ENCODE data around the gene NUFIP2. TPM values are rescaled to one million over a fixed set of nuclear protein-coding genes. Genes with fewer than 3 reads are reported as not detected.
"Not testable (repeated sequence)": the region's sequence is repeated elsewhere in the genome, so short reads cannot be mapped to it uniquely, and the experiment has no call there.

Gene NUFIP2
- total and polyA plus RNA-seq, 3 experiments from 2014 or later: 14.7 to 73.5 (median 71.4) TPM

DNA sequence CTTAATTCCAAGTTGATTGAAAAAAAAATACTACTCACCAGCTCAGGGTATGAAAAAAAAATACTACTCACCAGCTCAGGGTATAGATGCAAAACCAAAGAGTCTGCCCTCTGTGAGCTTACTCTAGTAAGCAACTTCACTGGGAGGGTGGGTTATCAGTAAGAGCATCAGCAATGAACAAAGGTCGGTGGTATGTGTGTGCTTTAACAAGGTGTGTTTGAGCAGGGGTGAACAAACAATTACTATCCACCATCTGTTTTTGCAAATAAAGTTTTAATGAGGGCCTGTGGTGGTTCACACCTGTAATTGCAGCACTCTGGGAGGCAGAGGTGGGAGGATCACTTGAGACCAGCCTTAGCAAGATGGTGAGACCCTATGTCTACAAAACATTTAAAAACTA is 20.0 kb downstream of the NUFIP2 start:
- H3K4me3 Mint-ChIP-seq: peak overlapping the region in 2 of 7 donors; percentile 20 to 52
- no peaks in the 10 kb centered on the region for H3K27me3 ChIP-seq (ENCODE audit: insufficient read depth, low read length, poor library complexity, severe bottlenecking)
- CTCF ChIA-PET: interaction anchor here (0.7 to 0.9 kb wide), 2 partner anchors 17 to 18 kb away, joined by 3 to 5 read pairs; no protein-coding TSS in a partner anchor
- H3K27ac ChIP-seq (ENCODE audit: low read depth, low read length): no peak overlapping the region
- POLR2A ChIA-PET: no interaction called here
- H3K4me1 ChIP-seq (ENCODE audit: insufficient read depth, low read length): peaks cover 44% of the 10 kb centered on the region
- H3K27me3 Mint-ChIP-seq: no peaks in the 10 kb centered on the region
- DNase-seq: no peak
- H3K27ac Mint-ChIP-seq: peak overlapping the region in 7 of 8 donors; percentile 31 to 90 (median 66)
- H3K36me3 ChIP-seq (ENCODE audit: insufficient read depth, low read length): peaks cover 20% of the 10 kb centered on the region
- H3K36me3 Mint-ChIP-seq: peaks cover 16 to 73% (median 30%) of the 10 kb centered on the region in 3 donors
- no peak overlapping the region for H3K4me3 ChIP-seq (ENCODE audit: low read length)
- H3K4me1 Mint-ChIP-seq: peaks cover 52 to 85% (median 73%) of the 10 kb centered on the region in 3 donors
- peaks cover 6% of the 10 kb centered on the region for H3K9me3 ChIP-seq (ENCODE audit: low read length)
- peaks cover 0 to 11% (median 6%) of the 10 kb centered on the region in 5 donors for H3K9me3 Mint-ChIP-seq

DNA sequence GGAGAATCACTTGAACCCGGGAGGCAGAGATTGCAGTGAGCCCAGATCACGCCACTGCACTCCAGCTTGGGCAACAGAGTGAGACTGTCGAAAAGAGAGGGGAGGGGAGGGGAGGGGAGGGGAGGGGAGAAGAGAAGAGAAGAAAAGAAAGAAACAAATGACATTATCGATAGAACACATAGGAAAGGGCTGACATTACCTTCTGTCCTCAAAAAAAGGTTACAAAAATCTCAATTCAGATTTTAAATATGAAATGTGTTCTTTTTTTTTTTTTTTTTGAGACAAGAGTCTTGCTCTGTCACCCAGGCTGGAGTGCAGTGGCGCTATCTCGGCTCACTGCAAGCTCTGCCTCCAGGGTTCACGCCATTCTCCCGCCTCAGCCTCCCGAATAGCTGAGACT is 22.0 kb downstream of the NUFIP2 start:
- not testable (repeated sequence) for H3K4me3 Mint-ChIP-seq; H3K27ac ChIP-seq (ENCODE audit: low read depth, low read length); H3K27me3 ChIP-seq (ENCODE audit: insufficient read depth, low read length, poor library complexity, severe bottlenecking); H3K9me3 ChIP-seq (ENCODE audit: low read length); DNase-seq; H3K4me3 ChIP-seq (ENCODE audit: low read length); H3K9me3 Mint-ChIP-seq; H3K27me3 Mint-ChIP-seq; H3K36me3 ChIP-seq (ENCODE audit: insufficient read depth, low read length)
- ChIA-PET CTCF (interaction anchor here (0.9 kb wide), 1 partner anchor 98 kb away, joined by 3 read pairs; no protein-coding TSS in a partner anchor), POLR2A (interaction anchor here (0.7 kb wide), 1 partner anchor 603 kb away, joined by 4 read pairs; no protein-coding TSS in a partner anchor)
- Mint-ChIP-seq H3K27ac (peak overlapping the region in 1 of 8 donors; percentile 54), H3K36me3 (peaks cover 10 to 70% (median 12%) of the 10 kb centered on the region in 3 donors), H3K4me1 (peaks cover 40 to 73% (median 58%) of the 10 kb centered on the region in 3 donors)
- peaks cover 33% of the 10 kb centered on the region for H3K4me1 ChIP-seq (ENCODE audit: insufficient read depth, low read length)

DNA sequence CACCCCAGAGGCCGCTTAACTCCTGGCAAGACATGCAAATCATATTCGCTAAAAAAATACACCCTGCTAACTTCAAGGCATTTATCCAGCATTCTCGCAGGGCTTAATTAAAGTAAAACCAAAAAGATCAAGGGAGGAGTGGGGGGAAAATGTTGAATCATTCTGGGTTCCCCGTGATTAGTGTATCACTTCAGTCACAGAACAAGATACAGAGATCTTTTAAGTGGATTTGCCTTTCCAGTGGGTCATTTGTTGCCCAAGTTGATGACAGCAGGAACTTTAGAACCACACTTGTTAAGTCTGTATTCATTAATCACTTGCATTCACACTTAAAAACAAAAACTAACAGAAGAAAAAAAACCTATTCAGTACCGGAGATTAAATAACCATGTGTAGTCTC is 30.0 kb downstream of the NUFIP2 start:
- Histone ChIP-seq H3K4me3 (ENCODE audit: low read length) (no peak overlapping the region), H3K4me1 (ENCODE audit: insufficient read depth, low read length) (peaks cover 5% of the 10 kb centered on the region), H3K27ac (ENCODE audit: low read depth, low read length) (no peak overlapping the region), H3K27me3 (ENCODE audit: insufficient read depth, low read length, poor library complexity, severe bottlenecking) (no peaks in the 10 kb centered on the region), H3K36me3 (ENCODE audit: insufficient read depth, low read length) (peaks cover 36% of the 10 kb centered on the region), H3K9me3 (ENCODE audit: low read length) (no peaks in the 10 kb centered on the region)
- no peak for DNase-seq
- peaks cover 0 to 82% (median 16%) of the 10 kb centered on the region in 3 donors for H3K36me3 Mint-ChIP-seq
- no peaks in the 10 kb centered on the region for H3K27me3 Mint-ChIP-seq
- H3K27ac Mint-ChIP-seq: peak overlapping the region in 5 of 8 donors; percentile 15 to 74 (median 19)
- H3K4me1 Mint-ChIP-seq: peaks cover 24 to 68% (median 57%) of the 10 kb centered on the region in 3 donors
- POLR2A ChIA-PET: no interaction called here
- H3K9me3 Mint-ChIP-seq: no peaks in the 10 kb centered on the region
- H3K4me3 Mint-ChIP-seq: no peak overlapping the region
- CTCF ChIA-PET: no interaction called here

DNA sequence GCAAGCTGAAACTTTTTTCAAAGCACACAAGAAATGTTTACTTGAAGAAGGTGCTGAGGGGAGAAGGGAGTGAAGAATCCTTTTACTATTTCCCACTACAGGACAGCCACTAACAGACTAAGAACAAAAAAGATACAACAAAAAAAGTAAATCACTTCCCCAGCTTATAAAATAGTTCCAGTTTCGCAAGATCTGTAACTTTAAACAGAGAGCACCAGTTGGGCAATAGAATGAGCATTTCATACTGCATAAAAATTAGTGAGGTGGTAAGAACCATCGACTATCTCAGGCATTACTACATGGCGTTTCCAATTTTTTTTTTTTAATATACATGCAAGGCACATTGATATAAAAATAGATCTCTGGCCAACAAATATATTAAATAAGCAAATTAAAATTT is 36.2 kb downstream of the NUFIP2 start:
- Histone ChIP-seq H3K9me3 (ENCODE audit: low read length) (no peaks in the 10 kb centered on the region), H3K27ac (ENCODE audit: low read depth, low read length) (no peak overlapping the region), H3K4me1 (ENCODE audit: insufficient read depth, low read length) (peaks cover 5% of the 10 kb centered on the region), H3K4me3 (ENCODE audit: low read length) (no peak overlapping the region), H3K36me3 (ENCODE audit: insufficient read depth, low read length) (peaks cover 18% of the 10 kb centered on the region), H3K27me3 (ENCODE audit: insufficient read depth, low read length, poor library complexity, severe bottlenecking) (no peaks in the 10 kb centered on the region)
- ChIA-PET CTCF (interaction anchor here (1.4 kb wide), 2 partner anchors 17 to 109 kb away, joined by 3 read pairs; no protein-coding TSS in a partner anchor), POLR2A (interaction anchor here (1.1 to 1.2 kb wide), 2 partner anchors 9 to 35 kb away, joined by 3 to 5 read pairs; no protein-coding TSS in a partner anchor)
- no peak for DNase-seq
- H3K4me3 Mint-ChIP-seq: no peak overlapping the region
- no peaks in the 10 kb centered on the region for H3K9me3 Mint-ChIP-seq
- H3K27ac Mint-ChIP-seq: peak overlapping the region in 7 of 8 donors; percentile 29 to 83 (median 43)
- H3K27me3 Mint-ChIP-seq: no peaks in the 10 kb centered on the region
- H3K36me3 Mint-ChIP-seq: peaks cover 0 to 72% (median 14%) of the 10 kb centered on the region in 3 donors
- H3K4me1 Mint-ChIP-seq: peaks cover 33 to 61% (median 57%) of the 10 kb centered on the region in 3 donors

- no peak for DNase-seq
- Mint-ChIP-seq H3K27ac (peak overlapping the region in 7 of 8 donors; percentile 4 to 79 (median 36)), H3K9me3 (no peaks in the 10 kb centered on the region), H3K36me3 (peaks cover 0 to 69% (median 13%) of the 10 kb centered on the region in 3 donors), H3K27me3 (no peaks in the 10 kb centered on the region), H3K4me1 (peaks cover 31 to 61% (median 49%) of the 10 kb centered on the region in 3 donors), H3K4me3 (no peak overlapping the region)
- Histone ChIP-seq H3K4me1 (ENCODE audit: insufficient read depth, low read length) (peaks cover 2% of the 10 kb centered on the region), H3K36me3 (ENCODE audit: insufficient read depth, low read length) (peaks cover 15% of the 10 kb centered on the region), H3K9me3 (ENCODE audit: low read length) (no peaks in the 10 kb centered on the region), H3K27me3 (ENCODE audit: insufficient read depth, low read length, poor library complexity, severe bottlenecking) (no peaks in the 10 kb centered on the region), H3K27ac (ENCODE audit: low read depth, low read length) (no peak overlapping the region), H3K4me3 (ENCODE audit: low read length) (no peak overlapping the region)
- CTCF ChIA-PET: interaction anchor here (0.8 to 1.5 kb wide), 3 partner anchors 9 to 26 kb away, joined by 3 to 4 read pairs (median 3); no protein-coding TSS in a partner anchor
- POLR2A ChIA-PET: interaction anchor here (1.2 to 1.6 kb wide), 2 partner anchors 9 to 37 kb away, joined by 3 to 7 read pairs; partner anchors contain the start of gene NUFIP2
Measured at GRCh38 chr17:29256735-29257466, 37.0 kb downstream of the NUFIP2 start.

DNA sequence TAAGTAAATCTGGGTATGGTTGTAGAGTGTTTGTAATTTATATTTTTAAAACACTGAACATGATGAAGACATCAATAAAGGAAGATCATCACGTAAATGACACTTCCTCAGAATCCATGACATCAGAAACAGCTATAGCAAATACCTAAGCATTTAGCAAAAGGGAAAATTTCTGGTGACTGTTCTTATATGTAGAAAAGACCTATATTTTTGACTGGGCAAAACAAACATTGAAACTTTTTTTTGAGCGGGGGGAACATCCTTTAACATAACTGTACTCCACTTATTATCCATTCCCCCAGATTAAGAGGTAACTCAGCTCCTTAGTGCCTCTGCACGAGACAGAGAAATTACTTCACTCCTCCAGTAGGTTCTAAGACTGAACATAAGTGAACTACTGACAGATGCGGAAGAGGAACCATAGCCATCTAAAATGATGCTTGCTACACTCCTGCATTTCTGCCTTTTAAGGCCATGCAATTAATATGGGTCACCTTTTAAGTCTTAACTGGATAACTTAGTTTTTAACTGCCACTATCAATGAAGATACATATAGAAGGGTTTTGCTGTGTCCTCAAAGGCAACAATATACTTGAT is 37.9 kb downstream of the NUFIP2 start:
- H3K27me3 ChIP-seq (ENCODE audit: insufficient read depth, low read length, poor library complexity, severe bottlenecking): no peaks in the 10 kb centered on the region
- no peaks in the 10 kb centered on the region for H3K4me1 ChIP-seq (ENCODE audit: insufficient read depth, low read length)
- Mint-ChIP-seq H3K36me3 (peaks cover 0 to 60% (median 10%) of the 10 kb centered on the region in 3 donors), H3K27ac (peak overlapping the region in 4 of 8 donors; percentile 7 to 71 (median 28)), H3K27me3 (no peaks in the 10 kb centered on the region), H3K4me3 (no peak overlapping the region), H3K9me3 (no peaks in the 10 kb centered on the region), H3K4me1 (peaks cover 26 to 52% (median 41%) of the 10 kb centered on the region in 3 donors)
- no peaks in the 10 kb centered on the region for H3K9me3 ChIP-seq (ENCODE audit: low read length)
- POLR2A ChIA-PET: interaction anchor here (1.6 kb wide), 1 partner anchor 38 kb away, joined by 7 read pairs; the partner anchor contains the start of gene NUFIP2
- no peak overlapping the region for H3K4me3 ChIP-seq (ENCODE audit: low read length)
- DNase-seq: no peak
- CTCF ChIA-PET: interaction anchor here (0.8 to 1.5 kb wide), 5 partner anchors 10 to 27 kb away, joined by 3 to 4 read pairs (median 3); no protein-coding TSS in a partner anchor
- no peak overlapping the region for H3K27ac ChIP-seq (ENCODE audit: low read depth, low read length)
- peaks cover 8% of the 10 kb centered on the region for H3K36me3 ChIP-seq (ENCODE audit: insufficient read depth, low read length)

GRCh38 chr17:29253037-29253436 is 40.9 kb downstream of the NUFIP2 start:
- no peaks in the 10 kb centered on the region for H3K27me3 Mint-ChIP-seq
- H3K27ac Mint-ChIP-seq: peak overlapping the region in 3 of 8 donors; percentile 7 to 83 (median 23)
- CTCF ChIA-PET: no interaction called here
- H3K27ac ChIP-seq (ENCODE audit: low read depth, low read length): no peak overlapping the region
- H3K4me3 Mint-ChIP-seq: no peak overlapping the region
- no peaks in the 10 kb centered on the region for H3K9me3 ChIP-seq (ENCODE audit: low read length)
- H3K4me1 ChIP-seq (ENCODE audit: insufficient read depth, low read length): no peaks in the 10 kb centered on the region
- H3K36me3 Mint-ChIP-seq: peaks cover 0 to 34% (median 8%) of the 10 kb centered on the region in 3 donors
- H3K4me1 Mint-ChIP-seq: peaks cover 16 to 25% (median 20%) of the 10 kb centered on the region in 3 donors
- no peak overlapping the region for H3K4me3 ChIP-seq (ENCODE audit: low read length)
- no peaks in the 10 kb centered on the region for H3K9me3 Mint-ChIP-seq
- H3K27me3 ChIP-seq (ENCODE audit: insufficient read depth, low read length, poor library complexity, severe bottlenecking): no peaks in the 10 kb centered on the region
- no peak for DNase-seq
- POLR2A ChIA-PET: no interaction called here
- H3K36me3 ChIP-seq (ENCODE audit: insufficient read depth, low read length): no peaks in the 10 kb centered on the region
